OCI-LY3 (cell line): Measurements from ENCODE around the gene PTBP1.
A peak's percentile ranks its signal among the peaks of the same experiment; 100 is the strongest.

Source experiments
- H2AFZ ChIP-seq: fragments of 200-600, 300-600 bp; shearing (Covaris generic); 2 replicates; pipeline ENCODE4 v1.6.0; 2014; ENCODE audit warnings: antibody characterized with exemption, low read depth, low read length
- H3K27ac ChIP-seq: fragments of 200-600, 300-600 bp; sonication (generic); 2 replicates; pipeline ENCODE4 v1.5.1; 2014; ENCODE audit warnings: mild to moderate bottlenecking, low read length, moderate library complexity, mixed read lengths
- H3K27me3 ChIP-seq: fragments of 200-600, 300-600 bp; sonication (generic); 2 replicates; pipeline ENCODE4 v1.6.1; 2014; ENCODE audit warnings: low read depth, low read length, mixed read lengths
- H3K36me3 ChIP-seq: fragments of 200-600, 300-600 bp; sonication (generic); replicated peaks from 2 replicates; pipeline ENCODE3; 2014; ENCODE audit warnings: low read depth, low read length, mixed read lengths
- H3K4me1 ChIP-seq: fragments of 300-600, 200-600 bp; sonication (generic); 2 replicates; pipeline ENCODE4 v1.6.1; 2014; ENCODE audit warnings: low read length, mixed read lengths
- H3K4me2 ChIP-seq: fragments of 200-600, 300-600 bp; sonication (generic); 2 replicates; pipeline ENCODE4 v1.6.1; 2014; ENCODE audit warnings: low read length, mixed read lengths
- H3K4me3 ChIP-seq: fragments of 300-600, 200-600 bp; sonication (generic); 2 replicates; pipeline ENCODE4 v1.5.1; 2014; ENCODE audit warnings: antibody characterized with exemption, mild to moderate bottlenecking, low read length, moderate library complexity
- H3K79me2 ChIP-seq: fragments of 300-600, 200-600 bp; shearing (Covaris generic); 2 replicates; pipeline ENCODE4 v1.6.1; 2014; ENCODE audit warnings: mild to moderate bottlenecking, low read length, mixed read lengths
- H3K9ac ChIP-seq: fragments of 300-600, 200-600 bp; shearing (Covaris generic); 2 replicates; pipeline ENCODE4 v1.6.0; 2014; ENCODE audit warnings: mild to moderate bottlenecking, low read length, moderate library complexity
- H3K9me3 ChIP-seq: fragments of 200-600, 300-600 bp; shearing (Covaris generic); 2 replicates; pipeline ENCODE4 v1.6.1; 2014; ENCODE audit warnings: low read length, mixed read lengths; ENCODE audit not compliant: insufficient read depth
- H4K20me1 ChIP-seq: fragments of 200-600, 300-600 bp; sonication (generic); 2 replicates; pipeline ENCODE4 v1.6.1; 2016; ENCODE audit warnings: low read length, mixed read lengths; ENCODE audit not compliant: insufficient read depth
- EZH2phosphoT487 ChIP-seq: fragments of 200-600 bp; shearing (Covaris generic); IDR thresholded peaks from 2 replicates; pipeline ENCODE4 v1.6.1; 2018; ENCODE audit warnings: antibody characterized with exemption, mixed run types, low read depth
- TF ChIP-seq, protein P1 (sequence below): fragments of 200-600, 300-600 bp; sonication (generic); IDR thresholded peaks from 2 replicates; pipeline ENCODE4 v1.5.1; 2014; ENCODE audit warnings: antibody characterized with exemption, low read length, low read depth

The PTBP1 gene

DNA sequence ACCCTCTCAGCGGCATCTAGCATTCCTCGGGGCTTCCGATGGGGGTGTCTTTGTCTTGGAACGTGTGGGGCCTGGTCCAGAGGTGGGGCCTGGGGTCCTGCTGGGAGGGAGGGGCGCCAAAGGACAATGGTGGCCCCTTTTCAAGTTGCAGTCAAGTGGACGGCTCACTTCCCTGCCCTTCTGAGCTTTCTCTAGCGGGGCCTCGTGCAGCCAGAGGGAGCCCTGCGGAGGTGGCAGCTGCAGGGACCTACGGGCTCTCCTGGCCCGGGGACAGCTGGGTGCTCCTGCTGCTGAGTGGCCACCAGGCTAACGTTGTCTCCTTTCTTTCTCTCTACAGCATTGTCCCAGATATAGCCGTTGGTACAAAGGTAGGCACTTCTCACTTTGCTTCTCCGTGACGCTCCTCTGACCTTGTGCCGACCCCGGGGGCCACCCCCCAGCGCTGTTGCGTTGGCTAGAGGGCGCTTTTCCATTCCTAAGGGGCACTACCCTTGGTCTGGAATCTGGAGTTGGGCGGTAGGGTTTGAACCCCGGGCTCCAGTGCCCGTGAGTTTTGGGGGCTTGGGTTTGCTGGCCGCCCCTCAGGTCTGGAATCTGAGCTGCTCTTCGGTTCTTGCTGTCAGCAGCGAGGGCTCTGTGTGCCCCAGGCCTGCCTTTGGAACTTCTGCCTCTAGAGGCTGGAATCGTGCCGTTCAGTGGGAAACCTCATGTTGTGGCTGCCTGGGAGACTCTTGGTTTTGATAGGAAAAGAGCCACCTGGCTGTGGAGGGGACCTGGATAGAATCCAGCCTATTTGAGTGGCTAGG, 2.0 kb downstream of the PTBP1 start:
- Histone ChIP-seq H3K9me3 (no peaks in the 10 kb centered on the region), H2AFZ (no peak overlapping the region), H3K36me3 (peaks cover 59% of the 10 kb centered on the region), H3K27me3 (no peaks in the 10 kb centered on the region), H3K4me2 (peak overlapping the region; percentile 96), H3K27ac (peak overlapping the region; percentile 66), H3K4me1 (peaks cover 12% of the 10 kb centered on the region), H3K9ac (peak overlapping the region; percentile 95), H3K79me2 (peaks cover 71% of the 10 kb centered on the region), H4K20me1 (peaks cover 64% of the 10 kb centered on the region), H3K4me3 (peak overlapping the region; percentile 99)
- no peak for TF ChIP-seq EZH2phosphoT487
- TF ChIP-seq, protein P1, sequence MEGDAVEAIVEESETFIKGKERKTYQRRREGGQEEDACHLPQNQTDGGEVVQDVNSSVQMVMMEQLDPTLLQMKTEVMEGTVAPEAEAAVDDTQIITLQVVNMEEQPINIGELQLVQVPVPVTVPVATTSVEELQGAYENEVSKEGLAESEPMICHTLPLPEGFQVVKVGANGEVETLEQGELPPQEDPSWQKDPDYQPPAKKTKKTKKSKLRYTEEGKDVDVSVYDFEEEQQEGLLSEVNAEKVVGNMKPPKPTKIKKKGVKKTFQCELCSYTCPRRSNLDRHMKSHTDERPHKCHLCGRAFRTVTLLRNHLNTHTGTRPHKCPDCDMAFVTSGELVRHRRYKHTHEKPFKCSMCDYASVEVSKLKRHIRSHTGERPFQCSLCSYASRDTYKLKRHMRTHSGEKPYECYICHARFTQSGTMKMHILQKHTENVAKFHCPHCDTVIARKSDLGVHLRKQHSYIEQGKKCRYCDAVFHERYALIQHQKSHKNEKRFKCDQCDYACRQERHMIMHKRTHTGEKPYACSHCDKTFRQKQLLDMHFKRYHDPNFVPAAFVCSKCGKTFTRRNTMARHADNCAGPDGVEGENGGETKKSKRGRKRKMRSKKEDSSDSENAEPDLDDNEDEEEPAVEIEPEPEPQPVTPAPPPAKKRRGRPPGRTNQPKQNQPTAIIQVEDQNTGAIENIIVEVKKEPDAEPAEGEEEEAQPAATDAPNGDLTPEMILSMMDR: peak; percentile 32

DNA sequence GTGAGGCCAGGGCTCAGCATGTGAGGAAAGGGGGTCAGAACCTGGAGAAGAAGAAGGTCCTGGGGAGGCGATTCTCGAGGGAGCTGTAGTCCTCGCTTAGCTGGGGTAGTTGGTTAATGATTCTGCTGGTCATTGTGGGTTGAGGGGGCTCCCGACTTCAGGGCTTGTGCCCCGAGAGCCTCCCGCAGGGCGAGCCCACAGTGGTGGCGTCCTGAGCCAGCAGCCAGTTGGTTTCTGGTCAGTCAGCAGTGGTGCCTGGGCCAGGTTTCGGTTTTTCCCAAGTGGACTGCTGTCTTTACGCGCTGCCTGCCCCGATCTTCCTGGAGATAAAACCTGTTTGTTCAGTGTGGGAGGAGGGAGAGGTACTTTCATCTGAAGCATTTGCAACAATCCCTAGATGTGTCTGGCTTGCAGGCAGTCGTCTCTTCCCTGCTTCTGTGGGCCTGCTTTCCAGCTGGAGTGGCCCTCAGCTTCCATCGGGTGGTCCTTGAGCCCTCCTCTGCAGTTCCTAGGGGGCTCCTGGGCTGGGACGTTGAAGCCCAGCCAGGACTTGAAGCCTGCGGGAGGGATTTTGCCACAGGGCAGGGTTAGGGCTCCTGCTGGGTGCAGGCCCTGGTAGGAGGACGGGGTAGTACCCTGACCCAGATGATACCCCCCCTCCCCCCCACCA, 3.2 kb downstream of the PTBP1 start:
- Histone ChIP-seq H3K4me2 (no peak overlapping the region), H3K36me3 (peaks cover 71% of the 10 kb centered on the region), H3K27ac (no peak overlapping the region), H3K9me3 (no peaks in the 10 kb centered on the region), H4K20me1 (peaks cover 76% of the 10 kb centered on the region), H3K9ac (no peak overlapping the region), H3K4me3 (no peak overlapping the region), H2AFZ (no peak overlapping the region), H3K4me1 (peaks cover 12% of the 10 kb centered on the region), H3K27me3 (no peaks in the 10 kb centered on the region), H3K79me2 (peaks cover 83% of the 10 kb centered on the region)
- TF ChIP-seq EZH2phosphoT487: no peak
- TF ChIP-seq, protein P1: no peak

DNA sequence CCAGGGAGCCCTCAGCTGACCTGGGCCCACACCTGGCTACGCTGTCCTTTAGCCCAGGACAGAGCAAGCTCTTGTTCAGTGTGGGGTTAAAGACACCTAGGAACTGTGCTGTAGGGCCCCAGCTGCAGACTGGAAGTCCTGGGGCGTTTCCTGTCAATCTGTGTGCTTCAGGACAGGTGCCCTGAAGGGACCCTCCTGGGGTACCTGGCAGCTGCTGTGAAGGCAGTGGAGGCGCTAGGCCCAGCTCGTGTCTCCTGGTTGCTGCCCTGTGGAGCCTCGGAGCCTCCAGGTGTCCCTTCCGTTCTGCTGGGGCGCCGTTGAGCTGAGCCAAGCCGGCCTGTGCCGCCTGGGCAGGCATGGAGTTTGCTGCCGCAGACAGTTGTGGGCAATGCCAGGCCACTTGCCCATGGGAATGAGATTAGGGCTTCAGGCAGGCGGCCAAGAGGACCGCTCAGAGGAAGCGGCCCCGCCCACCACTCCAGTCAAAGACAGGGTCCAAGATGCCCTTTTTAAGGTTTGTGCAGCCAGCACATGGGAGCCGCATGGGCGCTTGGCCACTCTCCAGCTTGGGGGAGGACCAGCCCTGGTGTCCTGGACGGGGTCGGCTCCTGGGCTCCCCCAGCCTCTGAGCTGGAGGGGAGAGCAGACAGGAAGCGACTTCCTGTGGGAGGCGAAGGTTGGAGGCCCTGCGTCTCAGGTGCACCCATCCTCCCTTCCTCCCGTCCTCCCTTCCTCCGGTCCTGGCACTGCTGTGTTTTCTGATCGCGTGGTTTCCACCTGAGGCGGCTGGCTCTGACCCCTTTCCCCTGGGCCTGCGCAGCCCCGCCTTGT, 4.0 kb downstream of the PTBP1 start:
- Histone ChIP-seq H4K20me1 (peaks cover 84% of the 10 kb centered on the region), H3K36me3 (peaks cover 79% of the 10 kb centered on the region), H3K4me2 (no peak overlapping the region), H2AFZ (no peak overlapping the region), H3K4me1 (peaks cover 12% of the 10 kb centered on the region), H3K9ac (no peak overlapping the region), H3K4me3 (no peak overlapping the region), H3K79me2 (peaks cover 90% of the 10 kb centered on the region), H3K27ac (no peak overlapping the region), H3K27me3 (no peaks in the 10 kb centered on the region), H3K9me3 (no peaks in the 10 kb centered on the region)
- TF ChIP-seq, protein P1: no peak
- TF ChIP-seq EZH2phosphoT487: no peak
